HepG2 (cell line): ENCODE data around the gene PCNX4.

ENCODE experiments used
- EP300 ChIP-seq, 3 experiments: sonication (generic) in 1 of 3; formaldehyde crosslinking in 1 of 3; IDR thresholded peaks; 2 replicates each; pipeline versions ENCODE4 v1.5.1 to v1.6.1; 2011 to 2020; ENCODE audit warnings: low read depth in 2 of 3, low read length in 2 of 3, borderline replicate concordance in 1 of 3, improper control_type of control experiment in 1 of 3, mild to moderate bottlenecking in 1 of 3, missing genetic modification reagents in 1 of 3, moderate library complexity in 1 of 3
- FOXK1 ChIP-seq: sonication (generic); formaldehyde crosslinking; IDR thresholded peaks from 2 replicates; pipeline ENCODE4 v1.4.0; 2020; ENCODE audit warnings: low read depth, missing genetic modification reagents, borderline replicate concordance
- IRX3 ChIP-seq: sonication (generic); formaldehyde crosslinking; IDR thresholded peaks from 2 replicates; pipeline ENCODE4 v1.8.1; 2023; ENCODE audit warnings: mild to moderate bottlenecking, low read depth, missing genetic modification reagents, borderline replicate concordance
- MTA1 ChIP-seq: sonication (generic); formaldehyde crosslinking; IDR thresholded peaks from 2 replicates; pipeline ENCODE4 v1.4.0; 2020; ENCODE audit warnings: missing genetic modification reagents, mild to moderate bottlenecking, borderline replicate concordance
- NFATC3 ChIP-seq: sonication (generic); formaldehyde crosslinking; IDR thresholded peaks from 2 replicates; pipeline ENCODE4 v1.5.1; 2020; ENCODE audit warnings: mild to moderate bottlenecking, missing genetic modification reagents
- STAT5B ChIP-seq: sonication (generic); formaldehyde crosslinking; IDR thresholded peaks from 2 replicates; pipeline ENCODE4 v1.4.0; 2020; ENCODE audit warnings: missing genetic modification reagents
- ZNF274 ChIP-seq: sonication (generic); formaldehyde crosslinking; IDR thresholded peaks from 2 replicates; pipeline ENCODE4 v1.5.1; 2020; ENCODE audit warnings: mild to moderate bottlenecking, missing genetic modification reagents
- TF ChIP-seq, protein P1 (sequence below): sonication (generic); formaldehyde crosslinking; IDR thresholded peaks from 2 replicates; pipeline ENCODE4 v1.4.0; 2020; ENCODE audit warnings: missing genetic modification reagents
- TF ChIP-seq, protein P2 (sequence below): sonication (generic); formaldehyde crosslinking; IDR thresholded peaks from 2 replicates; pipeline ENCODE4 v1.5.0; 2020; ENCODE audit warnings: mild to moderate bottlenecking, missing genetic modification reagents, moderate library complexity

DNA sequence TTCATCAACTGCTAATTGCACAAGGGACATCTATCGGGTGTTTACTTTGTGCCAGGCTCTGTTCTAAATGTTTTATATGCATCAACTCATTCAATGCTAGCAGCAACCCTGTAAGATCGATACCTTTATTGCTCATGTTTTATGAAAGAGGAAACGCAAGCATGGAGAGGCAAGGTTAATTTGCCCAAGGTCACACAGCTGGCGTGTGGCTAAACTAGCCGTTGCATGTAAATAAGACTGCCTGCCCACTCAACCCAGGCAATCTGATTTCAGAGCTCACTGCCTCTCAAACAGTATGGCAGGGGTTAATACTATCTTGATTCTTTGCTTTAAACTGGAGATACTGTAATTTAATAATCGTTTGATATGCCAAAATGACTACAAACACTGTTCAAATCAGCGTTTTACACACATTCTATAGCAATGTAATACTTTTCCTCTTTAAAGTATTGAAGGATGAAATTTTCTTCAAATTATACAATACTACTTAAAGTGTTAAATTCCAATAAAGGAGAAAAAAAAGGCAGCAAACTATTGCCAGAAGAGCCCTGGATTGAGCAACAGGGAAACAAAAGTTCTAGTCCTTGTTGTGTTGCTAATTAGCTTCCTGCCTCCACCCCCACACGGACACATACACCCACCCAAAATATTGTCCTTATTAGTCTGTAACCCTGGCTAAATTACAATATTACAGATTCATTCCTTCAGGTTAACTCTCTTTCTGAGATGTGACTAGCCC, 112.5 kb downstream of the PCNX4 start:
- TF ChIP-seq, protein P1, sequence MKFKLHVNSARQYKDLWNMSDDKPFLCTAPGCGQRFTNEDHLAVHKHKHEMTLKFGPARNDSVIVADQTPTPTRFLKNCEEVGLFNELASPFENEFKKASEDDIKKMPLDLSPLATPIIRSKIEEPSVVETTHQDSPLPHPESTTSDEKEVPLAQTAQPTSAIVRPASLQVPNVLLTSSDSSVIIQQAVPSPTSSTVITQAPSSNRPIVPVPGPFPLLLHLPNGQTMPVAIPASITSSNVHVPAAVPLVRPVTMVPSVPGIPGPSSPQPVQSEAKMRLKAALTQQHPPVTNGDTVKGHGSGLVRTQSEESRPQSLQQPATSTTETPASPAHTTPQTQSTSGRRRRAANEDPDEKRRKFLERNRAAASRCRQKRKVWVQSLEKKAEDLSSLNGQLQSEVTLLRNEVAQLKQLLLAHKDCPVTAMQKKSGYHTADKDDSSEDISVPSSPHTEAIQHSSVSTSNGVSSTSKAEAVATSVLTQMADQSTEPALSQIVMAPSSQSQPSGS (CRISPR knock-in tag), result no peak
- TF ChIP-seq, protein P2, sequence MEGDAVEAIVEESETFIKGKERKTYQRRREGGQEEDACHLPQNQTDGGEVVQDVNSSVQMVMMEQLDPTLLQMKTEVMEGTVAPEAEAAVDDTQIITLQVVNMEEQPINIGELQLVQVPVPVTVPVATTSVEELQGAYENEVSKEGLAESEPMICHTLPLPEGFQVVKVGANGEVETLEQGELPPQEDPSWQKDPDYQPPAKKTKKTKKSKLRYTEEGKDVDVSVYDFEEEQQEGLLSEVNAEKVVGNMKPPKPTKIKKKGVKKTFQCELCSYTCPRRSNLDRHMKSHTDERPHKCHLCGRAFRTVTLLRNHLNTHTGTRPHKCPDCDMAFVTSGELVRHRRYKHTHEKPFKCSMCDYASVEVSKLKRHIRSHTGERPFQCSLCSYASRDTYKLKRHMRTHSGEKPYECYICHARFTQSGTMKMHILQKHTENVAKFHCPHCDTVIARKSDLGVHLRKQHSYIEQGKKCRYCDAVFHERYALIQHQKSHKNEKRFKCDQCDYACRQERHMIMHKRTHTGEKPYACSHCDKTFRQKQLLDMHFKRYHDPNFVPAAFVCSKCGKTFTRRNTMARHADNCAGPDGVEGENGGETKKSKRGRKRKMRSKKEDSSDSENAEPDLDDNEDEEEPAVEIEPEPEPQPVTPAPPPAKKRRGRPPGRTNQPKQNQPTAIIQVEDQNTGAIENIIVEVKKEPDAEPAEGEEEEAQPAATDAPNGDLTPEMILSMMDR (CRISPR knock-in tag), result no peak
- TF ChIP-seq STAT5B (CRISPR knock-in tag) (no peak), NFATC3 (no peak), MTA1 (CRISPR knock-in tag) (no peak), IRX3 (CRISPR knock-in tag) (no peak), FOXK1 (no peak), EP300 (IDR thresholded peaks at IDR 0.05; ENCODE audit: low read depth in 2 of 2, low read length in 2 of 2) (no peak), EP300 (CRISPR knock-in tag; IDR thresholded peaks at IDR 0.05; ENCODE audit: borderline replicate concordance) (no peak), ZNF274 (CRISPR knock-in tag) (no peak)
